Activated CD8-positive, alpha-beta memory T cell treated with anti-CD3 and anti-CD28 coated beads, Interleukin-2, amount 50 U/mL, for 1 hour (primary cell): ENCODE measurements around the gene QRFPR.
"Not testable (repeated sequence)": the region's sequence is repeated elsewhere in the genome, so short reads cannot be mapped to it uniquely, and the experiment has no call there.

Source experiments
- DNase-seq: peaks from one replicate; pipeline ENCODE4 v3.0.0-alpha.2; 2020; ENCODE audit errors: extremely low read depth

The QRFPR gene

DNA sequence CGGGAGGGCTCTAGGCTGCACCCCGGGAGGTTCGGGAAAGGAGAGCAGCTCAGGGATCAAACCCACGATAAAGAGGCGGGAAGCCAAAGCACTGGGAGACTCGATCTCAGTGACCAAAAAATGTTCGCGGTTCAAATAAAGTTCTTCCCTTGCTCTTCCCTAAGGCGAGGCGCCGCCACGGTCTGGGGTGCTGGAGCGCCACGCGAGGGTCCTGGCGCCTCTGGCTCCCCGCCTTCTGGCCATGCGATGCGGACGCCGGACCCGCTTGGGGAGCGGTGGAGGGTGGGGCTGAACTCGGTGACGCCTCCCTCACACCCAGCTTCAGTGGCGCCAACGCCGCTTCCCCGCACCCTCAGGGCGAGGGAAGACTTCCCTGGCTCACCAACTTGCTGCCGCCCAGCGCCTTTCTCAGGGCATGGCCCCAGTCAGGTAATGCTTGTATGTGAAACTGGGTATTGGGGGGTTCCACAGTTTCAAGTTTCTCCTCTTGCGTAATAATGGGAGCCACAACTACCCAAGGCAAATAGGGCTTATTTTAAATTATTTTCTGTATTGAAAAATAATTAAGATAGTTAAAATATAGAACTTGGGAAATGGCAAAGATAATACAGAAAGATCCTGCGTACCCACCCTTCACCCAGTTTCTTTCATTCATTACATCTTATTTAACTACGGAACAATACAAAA lies at the start of gene QRFPR:
Gene QRFPR (minus strand): TSS at position 243 of the 687 bp plus-strand sequence. CDS start 371 bp downstream, outside the sequence.
- DNase-seq = no peak

DNA sequence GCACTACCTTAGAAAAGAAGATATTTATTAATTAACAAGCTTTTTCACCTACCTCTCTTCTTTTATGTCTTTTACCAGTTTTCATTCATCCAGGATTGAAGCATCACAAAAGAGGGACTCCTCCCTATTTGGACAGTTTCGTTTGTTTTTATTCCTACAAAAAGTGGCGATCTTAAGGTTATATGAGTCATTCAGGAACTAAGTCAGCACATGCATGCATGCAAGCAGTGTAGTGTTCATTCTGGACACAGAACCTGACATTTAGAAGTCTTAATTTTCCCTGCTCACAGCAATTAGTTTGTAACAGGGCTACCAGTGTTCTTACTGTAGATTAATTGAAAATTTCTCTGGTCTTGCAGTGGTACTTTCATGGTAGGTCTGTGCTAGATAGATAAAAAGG lies 47.9 kb upstream of the QRFPR start:
- DNase-seq = no peak

GRCh38 chr4:121421594-121421993 lies 40.8 kb upstream of the QRFPR start:
- no peak for DNase-seq

DNA sequence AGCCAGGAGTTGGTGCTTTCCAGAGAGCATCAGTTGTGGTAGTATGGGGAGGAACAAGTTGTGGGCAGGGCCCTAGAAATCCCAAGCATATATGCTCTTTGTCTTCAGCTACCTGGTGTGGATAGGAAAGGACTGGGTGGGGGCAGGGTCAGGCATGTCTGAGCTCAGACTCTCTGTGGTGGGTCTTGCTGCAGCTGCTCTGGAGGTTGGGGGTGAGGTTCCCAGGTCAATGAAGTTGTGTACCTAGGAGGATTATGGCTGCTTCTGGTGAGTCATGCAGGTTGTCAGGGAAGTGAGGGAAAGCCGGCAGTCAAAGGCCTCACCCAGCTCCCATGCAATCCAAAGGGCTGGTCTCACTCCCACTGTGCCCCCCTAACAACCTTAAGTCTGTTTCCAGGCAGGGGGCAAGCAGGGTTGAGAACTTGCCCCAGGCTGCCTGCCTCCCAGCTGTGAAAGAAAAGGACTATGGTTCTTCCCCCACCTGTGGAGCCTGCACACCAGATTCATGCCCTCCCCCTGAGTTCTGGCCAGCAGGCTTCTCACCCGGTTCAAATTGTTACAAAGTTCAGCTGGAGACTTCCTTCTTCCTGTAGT lies 30.4 kb upstream of the QRFPR start:
- DNase-seq = no peak

- DNase-seq = not testable (repeated sequence)
Measured at GRCh38 chr4:121408567-121408966, 27.7 kb upstream of the QRFPR start.

GRCh38 chr4:121400632-121401031 lies 19.8 kb upstream of the QRFPR start:
- DNase-seq = no peak

DNA sequence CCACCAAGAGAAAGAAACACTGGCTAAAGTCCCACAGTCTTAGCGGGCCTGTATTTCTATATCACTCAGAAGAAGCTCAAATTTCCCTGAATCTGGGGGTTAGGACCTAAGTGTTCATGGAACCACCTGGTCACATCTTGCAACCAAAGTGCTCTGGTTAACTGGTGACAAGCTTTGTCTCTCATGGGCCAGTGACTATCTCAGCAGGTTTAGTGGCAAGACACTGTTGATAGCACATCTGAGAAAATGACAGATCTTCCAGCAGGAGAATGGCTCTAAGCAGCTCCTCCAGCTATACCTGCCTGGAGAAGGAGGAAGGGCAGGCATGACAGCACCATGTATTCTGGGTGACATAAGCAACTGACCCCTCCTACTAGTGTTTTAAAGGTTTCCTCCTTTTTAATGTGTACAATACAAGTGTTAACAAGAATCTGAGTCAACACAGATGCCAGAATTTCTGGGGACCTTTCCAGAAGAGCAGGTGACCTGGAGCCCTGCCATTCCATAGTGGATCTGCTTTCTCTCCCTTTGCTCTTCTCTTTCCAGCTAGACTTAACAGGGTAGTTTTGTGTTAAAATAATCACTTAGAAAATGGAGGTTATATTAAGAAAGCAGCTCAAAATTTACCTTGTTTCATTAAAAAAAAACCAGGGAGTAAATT lies 17.3 kb upstream of the QRFPR start:
- DNase-seq = no peak

DNA sequence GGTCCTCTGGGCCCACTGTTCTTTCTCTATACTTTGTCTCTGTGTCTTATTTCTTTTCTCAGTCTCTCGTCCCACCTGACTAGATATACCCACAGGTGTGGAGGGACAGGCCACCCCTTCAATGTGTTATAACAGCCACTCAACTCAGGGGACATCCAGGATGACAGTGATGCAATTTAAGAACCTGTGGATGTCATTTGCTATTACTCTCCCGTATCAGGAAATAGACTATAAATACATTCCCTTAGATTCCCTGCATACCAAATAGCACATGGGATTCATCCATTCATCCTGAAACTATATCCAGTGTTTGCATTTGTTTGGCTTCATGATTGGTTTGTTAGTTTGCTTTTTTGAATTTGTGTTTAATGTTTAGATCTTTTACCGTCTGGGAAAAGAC lies 16.6 kb upstream of the QRFPR start:
- DNase-seq = no peak

- DNase-seq = no peak
Measured at GRCh38 chr4:121392426-121393086, 11.7 kb upstream of the QRFPR start.

DNA sequence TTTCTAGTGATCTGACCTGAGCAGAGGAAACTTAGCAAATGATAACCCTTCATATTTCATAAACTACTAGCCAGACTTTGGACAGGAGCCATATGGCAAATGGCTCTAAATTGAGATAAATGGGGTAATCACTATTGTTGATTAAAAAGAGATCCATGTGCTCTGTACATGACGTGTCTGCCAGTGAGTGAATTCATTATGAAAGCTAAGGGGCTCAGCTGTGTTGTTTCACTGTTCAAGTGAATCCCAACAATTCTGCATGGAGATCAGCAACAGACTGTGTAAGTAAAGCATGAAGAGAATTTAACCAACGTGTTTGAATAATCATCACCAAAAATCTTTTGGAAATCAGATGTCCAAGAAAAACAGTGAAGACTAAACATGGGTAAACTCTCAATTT lies 9.5 kb upstream of the QRFPR start:
- DNase-seq = no peak

GRCh38 chr4:121379276-121379675 lies 1.5 kb downstream of the QRFPR start:
- DNase-seq = no peak

DNA sequence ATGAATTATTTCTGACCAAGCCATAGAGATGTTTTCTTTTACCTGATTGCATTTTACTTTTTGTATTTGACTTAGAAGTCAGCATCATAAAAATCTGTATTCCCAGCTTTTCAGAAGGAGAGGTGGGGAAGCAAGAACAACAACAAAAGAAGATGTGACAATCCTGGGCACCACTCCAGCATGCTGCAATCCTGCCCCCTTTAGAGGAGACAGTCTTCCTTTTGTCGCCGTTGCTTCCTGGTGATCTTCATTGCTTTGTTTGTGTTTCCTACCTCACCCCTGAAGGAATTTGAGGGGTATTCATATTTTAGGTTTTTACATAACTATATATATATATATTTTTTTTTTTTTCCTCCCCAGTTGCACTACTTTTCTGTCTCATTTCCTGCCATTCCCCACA lies 3.7 kb downstream of the QRFPR start:
- DNase-seq = no peak

DNA sequence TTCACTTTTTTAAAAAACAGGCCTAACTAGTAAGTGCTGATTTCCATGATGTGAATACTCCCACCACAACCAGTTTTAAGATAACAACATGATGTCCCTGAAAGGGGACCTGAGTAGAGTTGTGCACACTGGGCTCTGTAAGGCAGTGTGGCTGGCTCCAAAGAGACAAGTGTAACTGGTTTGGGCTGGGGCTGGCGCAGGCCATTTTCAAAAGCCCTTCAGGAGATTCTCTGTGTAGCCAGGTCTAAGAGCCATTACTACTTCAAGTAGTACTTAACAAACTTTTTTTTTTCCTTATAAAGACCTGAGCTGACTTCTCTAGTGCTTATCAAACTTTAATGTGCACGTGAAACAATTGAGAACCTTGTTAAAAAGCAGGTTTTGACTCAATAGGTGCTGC lies 4.3 kb downstream of the QRFPR start:
- DNase-seq = no peak

GRCh38 chr4:121376097-121376496 lies 4.7 kb downstream of the QRFPR start:
- DNase-seq = no peak

DNA sequence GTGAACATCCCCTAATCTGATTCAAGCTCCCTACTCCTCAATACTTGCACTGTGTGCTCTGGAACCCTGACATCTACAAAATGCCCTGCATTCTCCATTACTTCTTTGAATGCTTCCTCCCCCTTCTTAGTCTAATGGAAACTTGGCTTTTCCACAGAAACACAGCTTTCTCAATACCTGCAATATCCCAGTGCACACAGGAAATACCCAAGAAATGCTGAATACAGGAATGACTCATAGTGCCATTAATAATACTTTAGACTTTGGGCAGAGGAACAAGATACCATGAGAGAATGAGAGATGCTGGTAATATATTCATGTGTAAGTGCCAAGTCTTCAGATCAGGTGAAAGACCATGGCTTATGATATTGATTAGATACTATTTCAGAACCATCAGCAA lies 5.6 kb downstream of the QRFPR start:
- no peak for DNase-seq

- no peak for DNase-seq
Measured at GRCh38 chr4:121373841-121374240, 7.0 kb downstream of the QRFPR start.

DNA sequence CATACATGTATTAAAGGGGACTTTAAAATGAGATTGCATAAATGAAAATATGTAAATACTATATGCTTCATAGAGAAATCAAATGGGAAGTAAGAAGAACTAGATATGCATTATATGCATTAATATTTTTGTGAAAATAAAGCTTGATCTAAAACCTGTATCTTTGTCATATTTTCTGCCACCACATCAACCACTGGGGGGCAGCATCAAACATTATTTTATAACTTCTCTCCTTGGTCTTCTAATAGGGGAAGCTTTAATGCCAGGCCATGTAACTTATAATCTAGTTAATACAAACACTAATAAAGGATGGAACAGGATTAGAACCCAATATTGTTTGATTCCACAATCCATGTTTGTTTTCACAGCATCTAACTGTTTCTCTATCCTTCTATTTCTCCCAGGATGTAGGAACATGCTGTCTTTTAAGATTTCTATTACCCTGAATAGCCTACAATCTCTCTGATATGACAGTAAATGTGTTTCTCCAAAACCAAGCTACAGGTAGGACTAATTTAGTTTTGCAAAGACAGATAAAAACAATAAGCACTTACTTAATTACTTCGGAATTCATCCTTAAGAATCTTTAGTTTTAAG lies 10.0 kb downstream of the QRFPR start:
- no peak for DNase-seq

DNA sequence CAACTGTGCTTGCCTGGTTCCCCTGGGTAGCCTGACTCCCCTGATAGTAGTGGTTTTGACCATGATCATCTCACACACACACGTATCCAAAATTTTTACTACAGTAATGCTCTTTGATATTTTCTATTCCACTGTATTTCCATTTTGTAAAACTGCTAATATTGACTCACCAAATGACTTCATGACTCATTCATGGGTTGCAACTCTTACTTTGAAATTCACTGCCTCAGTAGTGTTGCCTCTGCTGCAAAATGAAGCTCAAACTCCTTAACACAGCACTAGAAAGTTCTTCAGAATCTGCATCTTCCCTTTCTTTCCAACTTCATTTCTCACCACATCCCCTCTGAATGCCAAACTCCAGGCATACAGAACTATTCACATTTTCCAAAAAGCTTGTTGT lies 20.3 kb downstream of the QRFPR start:
- no peak for DNase-seq

DNA sequence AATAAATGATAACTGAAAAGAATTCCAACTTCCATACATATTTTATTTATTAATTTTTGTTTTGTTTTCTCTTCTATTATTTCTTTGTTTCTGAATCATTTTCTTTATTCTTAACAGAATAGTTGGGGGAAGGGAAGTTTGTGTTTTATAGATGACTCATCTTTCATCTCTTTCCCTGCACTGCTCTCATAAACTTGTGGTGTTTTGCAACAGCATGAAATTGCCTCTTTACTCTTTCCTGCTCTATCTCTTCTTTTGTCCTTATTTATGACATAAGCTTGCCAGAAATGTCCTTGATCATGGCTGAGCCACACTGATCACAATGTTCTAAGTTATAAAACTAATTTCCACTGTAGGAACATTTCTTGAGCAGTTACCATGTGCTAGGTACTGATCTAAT lies 22.3 kb downstream of the QRFPR start:
- no peak for DNase-seq

- DNase-seq = no peak
Measured at GRCh38 chr4:121353213-121353612, 27.6 kb downstream of the QRFPR start.

DNA sequence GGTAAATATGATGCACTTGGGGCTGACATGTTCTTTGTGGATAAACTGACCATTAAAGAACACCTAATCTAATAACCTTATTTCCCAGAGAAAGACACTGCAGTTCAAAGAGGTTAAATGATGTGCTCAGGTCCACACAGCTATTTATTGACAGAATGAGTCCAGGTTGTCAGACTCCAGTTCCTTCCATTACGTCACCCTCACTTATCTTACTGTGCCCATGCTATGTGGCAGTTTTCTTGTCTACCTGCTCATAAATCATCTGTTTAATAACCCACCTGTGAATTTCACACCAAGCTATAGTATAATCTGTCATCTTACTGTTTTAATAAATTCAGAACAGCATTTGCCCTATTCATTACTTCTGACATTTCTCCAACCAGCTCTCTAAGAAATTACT lies 36.7 kb downstream of the QRFPR start:
- no peak for DNase-seq

GRCh38 chr4:121340247-121340646 lies 40.6 kb downstream of the QRFPR start:
- DNase-seq = no peak
